ENCODE data around the gene RPTOR.
"Not testable (repeated sequence)": the region's sequence is repeated elsewhere in the genome, so short reads cannot be mapped to it uniquely, and the experiment has no call there.

The RPTOR gene

DNA sequence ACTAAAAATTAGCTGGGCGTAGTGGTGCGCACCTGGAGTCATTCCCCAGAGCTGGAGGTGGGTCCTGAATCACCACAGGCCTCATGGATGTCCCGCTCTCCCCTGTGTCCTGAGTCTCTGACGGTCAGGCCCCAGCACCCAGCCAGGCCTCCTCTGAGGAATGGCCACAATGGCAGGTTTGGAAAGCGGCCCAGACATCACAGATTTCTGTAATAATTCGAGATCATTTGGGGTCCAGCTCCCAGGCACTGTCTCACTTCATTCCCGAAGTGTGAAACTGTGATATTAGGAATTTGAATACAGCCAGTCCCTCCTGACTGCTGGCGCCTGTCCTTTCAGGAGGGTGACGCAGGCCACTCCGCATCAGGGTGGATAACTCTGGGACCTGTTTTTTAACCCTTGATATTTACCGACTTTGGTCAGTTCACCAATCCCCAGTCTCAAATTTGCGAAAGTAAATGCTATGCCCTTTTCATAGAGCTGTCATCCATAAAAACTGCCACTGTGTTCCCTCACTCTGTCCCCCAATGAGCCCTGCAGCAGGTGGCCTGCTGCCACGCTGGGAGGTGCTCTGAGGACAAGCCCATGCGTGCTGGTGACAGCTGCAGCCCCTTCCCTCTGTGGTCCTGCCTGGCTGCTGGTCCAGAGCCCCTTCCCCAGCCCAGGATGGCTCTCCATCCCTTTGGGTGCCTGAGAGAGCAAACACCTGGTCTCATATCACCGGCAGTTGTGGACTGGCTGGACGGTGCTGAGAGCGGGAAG, 28.3 kb upstream of the RPTOR start:
- no peak for DNase-seq

- no peak for DNase-seq
Observed at GRCh38 chr17:80517641-80518040, 27.0 kb upstream of the RPTOR start.

DNA sequence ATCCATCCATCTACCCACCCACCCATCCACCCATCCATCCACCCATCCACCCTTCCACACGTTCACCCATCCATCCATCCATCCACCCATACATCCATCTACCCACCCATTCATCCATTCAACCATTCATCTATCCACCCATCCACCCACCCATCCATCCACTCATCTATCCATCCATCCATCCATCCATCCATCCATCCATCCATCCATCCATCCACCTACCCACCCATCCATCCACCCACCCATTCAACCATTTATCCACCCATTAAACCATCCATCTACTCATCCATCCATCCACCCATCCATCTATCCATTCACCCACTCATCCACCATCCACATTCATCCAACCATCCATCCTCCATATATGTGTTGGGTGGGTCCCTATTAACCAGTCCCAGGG, 26.2 kb upstream of the RPTOR start:
- no peak for DNase-seq

DNA sequence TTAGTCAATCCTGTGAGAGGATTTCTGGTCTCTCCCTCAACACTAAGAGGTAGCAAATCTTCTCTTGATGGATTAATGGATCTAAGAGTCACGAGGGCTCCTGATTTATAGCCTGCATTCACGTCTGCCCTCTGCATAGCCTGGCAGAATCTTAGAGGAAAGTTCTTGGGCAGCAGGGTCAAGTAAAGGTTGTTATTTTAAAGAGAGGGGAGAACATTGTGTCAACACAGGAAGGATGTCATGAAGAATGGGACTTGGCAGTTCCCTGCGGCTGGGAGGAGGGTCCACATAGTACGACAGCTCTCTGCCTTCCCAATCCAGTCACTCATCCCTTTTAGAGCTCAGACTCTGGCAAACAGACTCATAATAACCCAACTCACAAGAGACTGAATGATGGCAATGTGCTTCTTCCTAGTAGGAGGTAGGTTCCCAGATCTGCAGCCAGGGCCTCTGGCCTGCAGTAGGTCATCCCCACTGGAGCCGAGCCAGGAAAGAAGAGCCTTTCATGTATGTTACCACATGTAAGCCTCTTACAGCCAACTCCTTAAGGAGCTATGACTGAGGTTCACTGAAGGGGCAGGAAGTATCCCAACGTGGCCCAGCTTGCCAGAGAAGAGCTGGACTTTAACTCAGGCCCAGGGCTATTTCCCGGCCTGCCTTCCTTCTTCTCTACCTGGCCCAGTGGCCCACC, 25.4 kb upstream of the RPTOR start:
- no peak for DNase-seq

- no peak for DNase-seq
Observed at GRCh38 chr17:80520810-80521455, 23.7 kb upstream of the RPTOR start.

DNA sequence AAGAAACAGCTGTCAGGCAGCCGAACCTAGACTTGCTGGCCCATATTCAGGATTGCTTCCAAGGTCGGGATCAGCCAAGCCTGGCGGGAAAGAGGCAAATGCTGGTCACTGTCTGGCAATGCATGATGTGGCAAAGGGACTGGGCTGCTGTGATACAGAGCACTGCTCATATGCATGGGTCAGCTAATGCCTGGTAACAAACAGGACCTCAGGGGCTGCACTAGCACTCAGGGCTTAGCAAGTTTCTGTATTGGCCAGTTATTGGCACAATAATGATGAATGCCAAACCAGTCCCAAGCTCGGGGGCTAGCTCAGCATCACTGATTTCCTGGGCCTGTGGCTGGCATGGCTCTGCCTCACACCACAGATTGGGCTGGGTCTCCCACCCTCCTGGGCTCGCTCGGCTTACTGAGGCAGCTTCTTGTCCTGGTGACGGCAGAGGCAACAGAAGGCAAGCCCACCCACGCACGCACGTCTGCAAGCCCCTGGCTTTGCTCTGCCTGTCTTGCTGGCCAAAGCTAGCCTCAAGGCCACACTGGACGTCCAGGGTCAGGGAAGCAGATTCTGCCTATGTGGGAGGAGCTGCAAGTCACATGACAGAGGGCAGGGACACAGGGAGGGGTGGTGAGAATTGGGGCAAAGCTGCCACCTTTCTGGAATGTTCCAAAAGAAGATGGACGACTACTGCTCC, 21.4 kb upstream of the RPTOR start:
- no peak for DNase-seq

DNA sequence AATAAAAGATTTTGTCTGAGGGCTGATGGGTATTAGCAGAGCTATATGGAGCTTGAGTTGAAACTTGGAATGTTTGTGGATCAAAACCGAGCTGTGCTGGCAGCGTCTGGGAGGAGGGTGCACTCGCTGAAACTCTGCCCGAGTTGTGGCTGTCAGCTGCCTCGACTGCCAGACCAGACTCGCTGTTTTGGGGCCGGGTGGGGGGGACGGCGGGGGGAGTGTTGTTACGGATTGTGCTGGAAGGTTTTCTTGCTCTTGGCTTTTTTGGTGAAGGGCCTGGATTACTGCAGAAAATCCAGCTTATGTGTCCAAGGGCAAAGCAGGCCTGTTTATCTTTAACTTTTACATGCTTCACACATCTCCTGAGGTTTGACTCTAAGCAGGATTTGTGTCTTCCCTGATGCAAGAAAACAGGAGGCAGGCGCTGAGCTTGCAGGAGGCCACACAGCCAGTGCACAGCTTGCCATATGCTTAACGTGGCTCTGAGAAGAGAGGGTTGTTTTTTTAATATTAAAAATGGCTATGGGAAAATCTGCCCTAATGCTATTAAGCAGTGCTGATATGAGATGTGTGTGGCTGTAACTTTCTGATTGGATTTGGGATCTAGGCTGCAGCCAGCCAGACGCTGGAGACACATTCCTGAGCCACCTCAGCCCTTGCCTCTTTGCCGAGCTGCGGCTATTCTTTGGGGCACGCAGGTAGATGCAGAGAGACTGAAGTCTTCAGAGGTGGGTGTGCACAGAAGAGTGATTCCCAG, 20.5 kb upstream of the RPTOR start:
- DNase-seq = no peak

- no peak for DNase-seq
Observed at GRCh38 chr17:80526116-80526910, 18.3 kb upstream of the RPTOR start.

DNA sequence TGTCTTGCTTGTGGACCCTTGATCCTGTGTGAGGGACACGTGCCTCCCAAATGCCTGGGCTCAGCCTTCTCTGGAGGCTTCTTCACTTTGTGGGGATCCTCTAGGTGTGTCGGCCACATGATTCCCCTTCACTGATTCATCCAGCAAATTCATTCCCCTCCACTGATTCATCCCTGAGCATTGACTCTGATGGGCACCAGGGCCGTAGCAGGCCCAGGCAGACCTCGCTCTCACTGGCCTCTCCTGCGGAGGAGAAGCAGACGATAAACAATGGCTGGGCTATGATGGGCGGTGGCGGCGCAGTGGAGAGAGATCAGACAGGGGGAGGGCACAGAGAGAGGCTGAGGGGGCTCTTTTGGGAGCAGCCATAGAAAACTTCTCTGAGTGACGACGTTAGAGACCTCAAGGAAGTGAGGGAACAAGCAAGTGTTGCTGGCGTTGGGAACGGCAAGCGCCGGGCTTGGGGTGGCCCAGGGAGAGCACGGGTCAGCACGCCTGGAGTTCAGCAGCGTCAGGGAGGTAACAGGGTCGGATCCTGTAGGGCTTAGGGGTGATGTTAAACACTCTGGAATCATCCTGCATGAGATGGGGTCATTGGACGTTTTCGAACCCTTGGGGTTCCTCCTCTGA, 17.5 kb upstream of the RPTOR start:
- no peak for DNase-seq

- no peak for DNase-seq
Observed at GRCh38 chr17:80528536-80528935, 16.1 kb upstream of the RPTOR start.

- no peak for DNase-seq
Observed at GRCh38 chr17:80529104-80529903, 15.3 kb upstream of the RPTOR start.

DNA sequence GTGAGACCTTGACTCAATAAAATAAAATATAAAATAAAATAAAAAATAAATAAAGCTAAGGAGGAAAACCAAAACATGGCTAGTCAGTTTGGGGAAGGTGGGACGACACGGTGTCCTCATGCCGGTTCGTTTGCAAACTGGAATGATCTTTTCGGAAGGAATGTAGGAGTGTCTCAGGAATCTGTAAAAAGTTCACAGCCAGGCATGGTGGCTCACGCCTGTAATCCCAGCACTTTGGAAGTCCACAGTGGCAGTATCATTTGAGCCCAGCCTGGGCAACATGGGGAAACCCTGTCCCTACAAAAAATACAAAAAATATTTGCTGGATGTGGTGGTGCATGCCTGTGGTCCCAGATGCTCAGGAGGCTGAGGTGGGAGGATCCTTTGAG, 14.7 kb upstream of the RPTOR start:
- no peak for DNase-seq

DNA sequence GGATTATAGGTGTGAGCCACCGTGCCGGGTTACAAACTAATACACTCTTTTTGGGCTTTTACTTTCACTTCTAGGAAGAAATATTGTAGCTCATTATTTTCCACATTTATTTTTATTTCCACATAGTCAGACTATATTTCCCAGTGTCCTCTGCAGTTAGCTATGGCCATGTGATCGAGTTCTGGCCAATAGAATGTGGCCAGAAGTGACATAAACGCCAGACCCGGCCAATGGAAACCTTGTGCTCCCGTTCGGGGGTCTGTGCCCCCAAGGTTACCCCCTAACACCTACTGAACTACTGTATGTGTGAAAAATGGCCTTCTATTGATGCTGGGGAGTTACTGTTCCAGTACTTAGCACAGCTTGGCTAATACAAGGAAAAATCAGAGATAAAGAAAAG, 13.2 kb upstream of the RPTOR start:
- DNase-seq = no peak

GRCh38 chr17:80537386-80537785, 7.3 kb upstream of the RPTOR start:
- not testable (repeated sequence) for DNase-seq

- no peak for DNase-seq
Observed at GRCh38 chr17:80538484-80538883, 6.2 kb upstream of the RPTOR start.

DNA sequence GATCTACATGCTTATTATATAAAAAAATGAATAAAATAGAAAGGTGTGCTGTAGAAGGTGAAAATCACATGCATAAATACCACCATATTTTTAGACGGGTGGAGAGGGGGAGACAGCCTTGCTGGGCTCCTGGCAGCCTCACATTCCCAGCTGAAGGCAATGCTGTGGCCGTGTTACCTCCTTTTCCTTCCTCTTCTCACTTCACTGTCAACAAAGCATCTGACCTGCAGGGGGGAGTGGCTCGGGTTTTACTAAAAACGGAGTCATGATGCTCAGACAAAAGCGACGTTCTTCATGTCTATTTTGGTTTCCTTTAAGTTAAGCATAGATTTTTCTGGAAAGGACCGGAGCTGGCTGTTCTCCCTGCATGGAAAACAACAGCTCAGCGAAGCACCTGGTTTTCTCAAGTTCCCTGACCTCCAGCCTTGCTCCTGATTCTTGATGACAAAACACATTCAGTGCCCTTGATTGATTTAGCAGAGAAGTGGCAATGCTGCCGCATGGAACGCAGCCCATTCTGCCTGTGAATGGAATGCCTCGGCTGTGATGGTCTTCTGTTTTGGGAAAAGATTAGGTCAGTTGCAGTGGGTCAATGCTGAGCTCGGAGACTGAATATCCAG, 5.5 kb upstream of the RPTOR start:
- DNase-seq = no peak

GRCh38 chr17:80545499-80545826, 825 bp downstream of the RPTOR start:
- DNase-seq = no peak

DNA sequence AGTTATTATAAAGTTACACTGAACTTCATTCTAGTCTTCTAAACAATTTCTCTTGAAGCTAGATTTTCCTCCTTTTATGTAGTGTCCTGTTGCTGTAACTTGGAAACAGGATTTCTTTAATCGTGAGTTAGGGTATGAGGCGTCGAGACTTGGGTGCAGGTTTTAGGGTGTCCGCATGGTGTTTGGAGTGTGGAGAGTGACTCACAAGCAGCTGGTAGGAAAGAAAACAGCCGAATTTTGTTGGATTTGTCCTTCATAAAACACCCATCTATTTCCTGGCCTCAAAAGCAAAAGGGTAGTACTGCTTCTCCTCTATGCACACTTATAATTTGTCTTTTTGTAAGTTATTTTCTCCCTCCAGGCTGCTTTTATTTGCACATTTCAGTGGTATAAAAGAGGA, 1.6 kb downstream of the RPTOR start:
- no peak for DNase-seq

- no peak for DNase-seq
Observed at GRCh38 chr17:80552523-80552922, 7.9 kb downstream of the RPTOR start.

DNA sequence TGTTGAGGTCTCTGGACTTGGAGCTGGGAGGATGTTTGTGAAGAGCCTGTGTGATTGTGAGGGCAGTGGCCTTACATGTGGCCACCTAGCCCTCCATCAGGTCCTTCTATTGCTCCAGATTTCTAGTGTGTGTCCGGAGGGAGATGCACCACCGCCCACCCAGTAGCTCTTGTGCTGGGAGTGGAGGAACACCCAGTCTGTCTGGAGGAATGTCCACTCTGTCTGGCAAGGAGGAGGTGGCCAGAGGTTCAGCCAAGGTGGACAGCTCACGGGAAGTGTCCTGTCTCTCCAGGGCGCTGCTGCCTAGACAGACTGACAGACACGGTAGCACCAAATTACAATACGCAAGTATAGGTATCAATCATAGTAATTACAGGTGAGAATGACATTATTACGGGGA, 10.6 kb downstream of the RPTOR start:
- DNase-seq = no peak

Measured in NCI-H1436 (cell line).